Endothelial cell of umbilical vein (primary cell): ENCODE results near the gene ALDOA. TPM values are rescaled to one million over a fixed set of nuclear protein-coding genes. Genes with fewer than 3 reads are reported as not detected.

Experiments
- BruUV-seq: library from RNA; stranded (reverse); fragments of 400-500 nt; replicated peaks from 2 replicates; lab custom pipeline; 2021; lab: Mats Ljungman, UMichigan
- CTCF ChIA-PET: fragments of 300-600, 350-600 bp; sonication (Branson Sonifier 250); formaldehyde crosslinking; loops from one replicate; lab custom pipeline; 2021; ENCODE audit warnings: antibody characterized with exemption, inconsistent platforms; lab: Charles Lee
- POLR2A ChIA-PET: fragments of 300-600, 350-600 bp; sonication (Branson Sonifier 250); formaldehyde crosslinking; loops from one replicate; lab custom pipeline; 2021; ENCODE audit warnings: antibody characterized with exemption, inconsistent platforms; lab: Charles Lee
- DNase-seq: peaks from one replicate; pipeline ENCODE4 v3.0.0-alpha.2; 2011; ENCODE audit warnings: low read depth, low spot score
- FAIRE-seq: peaks from 2 replicates; lab custom pipeline; 2011; peaks lifted over from hg19 to GRCh38; lab: Jason Lieb, UNC
- H2AFZ ChIP-seq: 2 replicates; pipeline ENCODE4 v1.6.0; 2012; ENCODE audit warnings: low read depth, low read length, control low read depth, inconsistent platforms
- H3K27ac ChIP-seq: 2 replicates; pipeline ENCODE4 v1.5.1; 2011; ENCODE audit warnings: low read depth, mild to moderate bottlenecking, control low read depth, low read length, moderate library complexity; ENCODE audit not compliant: insufficient read depth
- H3K27me3 ChIP-seq, 2 experiments: 2 replicates each; pipeline versions ENCODE4 v1.6.0 to v1.6.1; 2011; ENCODE audit warnings: low read length in 2 of 2, mixed read lengths in 1 of 2; ENCODE audit not compliant: control insufficient read depth in 2 of 2, insufficient read depth in 2 of 2
- H3K36me3 ChIP-seq, 2 experiments: 2 replicates in 1 of 2; 3 replicates in 1 of 2; pipeline ENCODE4 v1.5.1; 2011; ENCODE audit warnings: low read length in 2 of 2, mild to moderate bottlenecking in 1 of 2, moderate library complexity in 1 of 2; ENCODE audit not compliant: control insufficient read depth in 2 of 2, insufficient read depth in 2 of 2; ENCODE audit errors: extremely low read depth in 1 of 2
- H3K4me1 ChIP-seq: 3 replicates; pipeline ENCODE4 v1.5.1; 2011; ENCODE audit warnings: mild to moderate bottlenecking, low read length; ENCODE audit not compliant: control insufficient read depth, insufficient read depth; ENCODE audit errors: extremely low read depth
- H3K4me2 ChIP-seq: 2 replicates; pipeline ENCODE4 v1.6.1; 2011; ENCODE audit warnings: low read length, control low read depth, mixed read lengths; ENCODE audit not compliant: insufficient read depth
- H3K4me3 ChIP-seq, 3 experiments: fragments of 200-600 bp in 1 of 3; sonication (generic), shearing (Covaris generic) in 1 of 3; replicated peaks in 1 of 3; 2 replicates each; pipeline ENCODE4 v1.5.1; 2011 to 2016; ENCODE audit warnings: control low read depth in 3 of 3, low read length in 3 of 3, mild to moderate bottlenecking in 2 of 3, inconsistent platforms in 1 of 3, low read depth in 1 of 3, moderate library complexity in 1 of 3; ENCODE audit not compliant: insufficient read depth in 1 of 3
- H3K79me2 ChIP-seq: 2 replicates; pipeline ENCODE4 v1.6.0; 2012; ENCODE audit warnings: low read length, inconsistent platforms; ENCODE audit not compliant: control insufficient read depth, insufficient read depth
- H3K9ac ChIP-seq: replicated peaks from 2 replicates; pipeline ENCODE3; 2011; ENCODE audit warnings: low read length, control low read depth; ENCODE audit not compliant: insufficient read depth; ENCODE audit errors: extremely low read depth
- H3K9me1 ChIP-seq: replicated peaks from 3 replicates; pipeline ENCODE4 v1.6.0; 2011; ENCODE audit warnings: mild to moderate bottlenecking, low read length; ENCODE audit not compliant: control insufficient read depth, insufficient read depth; ENCODE audit errors: extremely low read depth
- H3K9me3 ChIP-seq: replicated peaks from 2 replicates; pipeline ENCODE4 v1.5.1; 2012; ENCODE audit warnings: low read length, inconsistent platforms; ENCODE audit not compliant: control insufficient read depth, insufficient read depth
- H4K20me1 ChIP-seq: replicated peaks from 2 replicates; pipeline ENCODE3; 2011; ENCODE audit warnings: mild to moderate bottlenecking, low read length; ENCODE audit not compliant: control insufficient read depth, insufficient read depth; ENCODE audit errors: extremely low read depth
- CTCF ChIP-seq, 2 donors: IDR thresholded peaks; 1 replicate in 1 of 2; 2 replicates in 1 of 2; pipeline ENCODE4 v1.5.1; 2011; ENCODE audit warnings: low read length in 2 of 2, mild to moderate bottlenecking in 2 of 2, moderate library complexity in 2 of 2, control low read depth in 1 of 2, inconsistent platforms in 1 of 2, low read depth in 1 of 2; ENCODE audit not compliant: insufficient read depth in 1 of 2; ENCODE audit errors: extremely low read depth in 1 of 2
- EZH2 ChIP-seq: IDR thresholded peaks from 2 replicates; pipeline ENCODE4 v1.6.1; 2012; ENCODE audit warnings: borderline replicate concordance, low read depth, mild to moderate bottlenecking, moderate library complexity, low read length, inconsistent platforms; ENCODE audit not compliant: severe bottlenecking
- FOS ChIP-seq: IDR thresholded peaks from 2 replicates; pipeline ENCODE4 v1.6.1; 2011; ENCODE audit warnings: mild to moderate bottlenecking, low read length, moderate library complexity, borderline replicate concordance; ENCODE audit not compliant: insufficient read depth
- GATA2 ChIP-seq: IDR thresholded peaks from 2 replicates; pipeline ENCODE4 v1.7.0; 2011; ENCODE audit warnings: low read depth, mild to moderate bottlenecking, moderate library complexity, mixed read lengths, low read length; ENCODE audit not compliant: insufficient read length, insufficient read depth
- JUN ChIP-seq: IDR thresholded peaks from 2 replicates; pipeline ENCODE4 v1.6.1; 2011; ENCODE audit warnings: borderline replicate concordance, low read depth; ENCODE audit not compliant: insufficient read length, insufficient read depth
- MAX ChIP-seq: IDR thresholded peaks from 2 replicates; pipeline ENCODE4 v1.6.1; 2011; ENCODE audit not compliant: insufficient read depth, insufficient read length
- MYC ChIP-seq: IDR thresholded peaks from one replicate; pipeline ENCODE4 v1.6.1; 2011; ENCODE audit warnings: mild to moderate bottlenecking, low read depth, low read length
- POLR2A ChIP-seq: IDR thresholded peaks from 2 replicates; pipeline ENCODE4 v1.6.1; 2012; ENCODE audit warnings: low read depth, mild to moderate bottlenecking, control low read depth, low read length
- POLR2AphosphoS5 ChIP-seq: IDR thresholded peaks from 2 replicates; pipeline ENCODE4 v1.6.1; 2012; ENCODE audit warnings: low read depth, mild to moderate bottlenecking, control low read depth, low read length, moderate library complexity; ENCODE audit not compliant: insufficient read depth
- dilution Hi-C: fragments of 300-500 bp; cut with MboI; formaldehyde crosslinking; loops from one replicate; pipeline ENCODE4 v1.15.0; 2019; ENCODE audit warnings: low sequenced_read_pairs; ENCODE audit not compliant: extremely low pct_ligation_motif_present
- intact Hi-C: fragments of 100-400 bp; cut with micrococcal nuclease; formaldehyde crosslinking; loops from one replicate; pipeline ENCODE4 v1.10.0; 2022
- polyA plus RNA-seq, 4 experiments: library from polyadenylated mRNA; depleted of rRNA in 3 of 4; stranded (reverse) in 3 of 4; unstranded in 1 of 4; fragments of >200 nt; gene quantifications; 2 replicates each; pipeline versions ENCODE4 v1.2.1 to v1.2.3, GENCODE V29; 2011 to 2012; ENCODE audit warnings: missing spikeins in 1 of 4
- total RNA-seq: library from RNA; stranded (reverse); gene quantifications from 2 replicates; pipeline ENCODE4 v1.2.3, GENCODE V29; 2021

The ALDOA gene
- total and polyA plus RNA-seq, 2 donors (not counting 3 experiments of a cell fraction or from before 2014, with no cell fraction given), result 871 to 1,114 TPM

DNA sequence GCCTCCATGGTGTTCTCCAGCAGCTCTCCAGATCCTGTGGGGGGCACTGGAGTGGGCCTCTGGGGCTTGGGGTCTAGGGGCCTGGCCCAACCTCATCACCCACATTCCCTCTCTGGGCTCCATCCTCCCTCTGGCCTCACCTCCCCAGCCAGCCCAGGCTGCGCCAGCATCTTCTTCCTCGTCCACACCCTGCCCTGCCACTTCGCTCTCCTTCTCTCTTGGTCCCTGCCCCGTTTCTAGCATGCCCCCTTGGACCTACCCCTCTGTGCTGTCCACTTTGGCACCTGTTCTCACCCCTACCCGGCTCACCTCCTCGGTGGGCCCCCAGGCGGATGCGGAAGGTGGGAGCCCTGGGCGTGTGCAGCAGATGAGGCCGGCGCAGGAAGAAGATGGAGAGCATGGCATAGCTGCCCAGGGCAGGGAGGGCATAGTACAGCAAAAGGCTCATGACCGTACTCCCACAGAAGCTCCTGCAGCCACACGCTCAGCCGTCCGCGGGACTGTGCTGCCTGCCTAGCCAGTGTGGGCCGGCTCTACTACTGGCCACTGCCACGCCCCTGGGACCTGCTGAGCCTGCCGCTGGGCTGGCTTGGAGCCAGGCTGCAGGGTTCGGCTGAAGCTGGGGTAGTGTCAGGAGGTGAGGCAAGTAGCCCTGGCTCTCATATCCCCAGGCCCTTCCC lies 47.6 kb downstream of the ALDOA start, which contains the start of gene GDPD3:
Gene GDPD3, minus strand, starts transcription at position 507 of the 680 bp plus-strand sequence. Its CDS starts 59 bp downstream, at position 448.
- Histone ChIP-seq H2AFZ (no peak within 1 kb of the TSS), H3K9me3 (no peaks in the 10 kb centered on the region), H3K4me2 (no peak within 1 kb of the TSS), H4K20me1 (no peaks in the 10 kb centered on the region), H3K27ac (no peak within 1 kb of the TSS), H3K9me1 (no peaks in the 10 kb centered on the region), H3K27me3 (no peaks in the 10 kb centered on the region), H3K4me3 (no peak within 1 kb of the TSS), H3K9ac (no peak within 1 kb of the TSS), H3K79me2 (no peaks in the 10 kb centered on the region), H3K4me1 (no peaks in the 10 kb centered on the region), H3K36me3 (peaks cover 16 to 47% of the 10 kb centered on the region in 2 experiments)
- intact Hi-C loops, result no loop called here
- dilution Hi-C loops, result no loop called here
- no TSS peak for BruUV-seq
- no peak for DNase-seq
- no peak for TF ChIP-seq GATA2
- no peak for TF ChIP-seq FOS
- CTCF ChIA-PET, result interaction anchor here (0.7 to 6.2 kb wide), 13 partner anchors 8 to 516 kb away, joined by 3 to 52 read pairs (median 4); partner anchors contain the start of genes MAPK3, TBX6 and YPEL3
- FAIRE-seq, result no peak
- POLR2A ChIA-PET, result no interaction called here

GRCh38 chr16:30113711-30114333 lies 48.3 kb downstream of the ALDOA start:
- H3K27me3 ChIP-seq, result no peaks in the 10 kb centered on the region
- no peak overlapping the region for H3K4me2 ChIP-seq
- H3K9me3 ChIP-seq, result no peaks in the 10 kb centered on the region
- TF ChIP-seq MYC (no peak), GATA2 (no peak), EZH2 (no peak), JUN (no peak), CTCF (IDR thresholded peaks at IDR 0.05; ENCODE audit: extremely low read depth in 1 of 2, insufficient read depth in 1 of 2, low read depth in 1 of 2, low read length in 2 of 2) (no peak), POLR2AphosphoS5 (no peak), MAX (no peak), POLR2A (no peak), FOS (no peak)
- no peaks in the 10 kb centered on the region for H4K20me1 ChIP-seq
- no TSS peak for BruUV-seq
- FAIRE-seq (no peak), DNase-seq (no peak)
- POLR2A ChIA-PET, result interaction anchor here (0.6 kb wide), 1 partner anchor 290 kb away, joined by 4 read pairs; no protein-coding TSS in a partner anchor
- H3K9ac ChIP-seq, result no peak overlapping the region
- peaks cover 16 to 50% of the 10 kb centered on the region in 2 experiments for H3K36me3 ChIP-seq
- CTCF ChIA-PET, result interaction anchor here (0.7 to 6.2 kb wide), 7 partner anchors 10 to 515 kb away, joined by 3 to 52 read pairs (median 4); partner anchors contain the start of gene TBX6
- H3K9me1 ChIP-seq, result no peaks in the 10 kb centered on the region
- dilution Hi-C loops, result no loop called here
- no peaks in the 10 kb centered on the region for H3K4me1 ChIP-seq
- H3K4me3 ChIP-seq, result no peak overlapping the region
- H2AFZ ChIP-seq, result no peak overlapping the region
- no peaks in the 10 kb centered on the region for H3K79me2 ChIP-seq
- intact Hi-C loops, result no loop called here
- H3K27ac ChIP-seq, result no peak overlapping the region
